ENCODE measurements around the gene DYDC1.
"Not testable (repeated sequence)": the region's sequence is repeated elsewhere in the genome, so short reads cannot be mapped to it uniquely, and the experiment has no call there.

DYDC1 gene

DNA sequence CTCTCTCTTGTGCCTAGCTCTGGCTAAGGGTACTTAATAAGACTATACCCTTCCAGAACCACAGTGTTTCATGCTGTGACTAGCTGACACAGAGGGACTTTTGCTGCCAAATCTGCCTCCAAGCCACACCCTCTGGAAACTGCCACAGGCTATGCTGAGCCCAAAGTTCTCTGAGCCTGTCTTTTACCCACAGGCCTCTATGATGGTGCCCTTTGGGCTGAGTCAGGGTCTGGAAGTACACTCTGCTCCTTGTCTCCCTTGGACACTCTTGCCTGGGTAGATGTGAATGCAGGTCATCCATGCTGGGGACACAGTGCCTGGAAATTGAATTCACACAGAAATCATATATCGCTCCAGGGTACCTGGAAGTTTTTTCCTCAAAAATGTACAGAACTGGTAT lies 22.6 kb downstream of the DYDC1 start:
- no peak for DNase-seq

DNA sequence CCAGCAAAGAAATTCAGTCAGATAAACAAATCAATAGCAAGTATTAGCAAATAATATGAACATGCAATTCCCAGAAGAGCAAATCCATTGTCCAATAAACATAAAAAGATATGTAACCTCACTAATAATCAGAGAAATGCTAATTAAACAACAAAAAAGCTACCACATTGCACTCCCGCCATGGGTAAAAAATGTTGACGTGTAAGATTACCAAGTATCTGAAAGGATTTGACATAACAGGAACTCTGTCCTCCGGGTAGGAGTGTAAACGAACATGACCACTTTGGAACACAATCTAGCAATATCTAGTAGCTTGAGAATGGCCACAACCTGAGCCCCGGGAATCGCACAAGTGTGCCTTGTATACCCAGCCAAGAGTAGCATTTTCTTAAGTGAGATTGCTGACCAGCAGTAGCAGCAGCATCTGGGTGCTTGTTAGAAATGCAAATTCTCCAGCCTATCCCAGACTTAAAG lies 31.6 kb downstream of the DYDC1 start:
- no peak for DNase-seq

GRCh38 chr10:80324086-80324485 lies 32.5 kb downstream of the DYDC1 start:
- DNase-seq: no peak

DNA sequence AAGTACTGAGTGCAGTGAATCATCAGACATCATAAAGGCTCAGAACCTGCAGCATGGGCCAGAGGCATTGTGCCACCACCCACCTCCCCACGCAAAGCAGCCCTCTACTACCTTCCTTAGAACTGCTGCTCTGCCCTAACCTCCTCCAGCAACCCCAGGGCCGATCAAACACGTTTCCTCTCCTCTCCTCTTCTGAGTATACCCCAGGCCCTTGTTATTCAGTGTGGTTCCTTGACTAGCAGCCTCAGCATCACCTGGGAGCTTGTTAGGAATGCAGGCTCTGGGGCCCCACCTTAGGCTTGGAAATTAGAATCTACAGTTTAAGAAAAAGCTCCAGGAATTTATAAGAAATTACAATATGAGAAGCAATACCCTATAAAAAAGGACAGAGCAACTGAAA lies 33.2 kb downstream of the DYDC1 start:
- DNase-seq: no peak

DNA sequence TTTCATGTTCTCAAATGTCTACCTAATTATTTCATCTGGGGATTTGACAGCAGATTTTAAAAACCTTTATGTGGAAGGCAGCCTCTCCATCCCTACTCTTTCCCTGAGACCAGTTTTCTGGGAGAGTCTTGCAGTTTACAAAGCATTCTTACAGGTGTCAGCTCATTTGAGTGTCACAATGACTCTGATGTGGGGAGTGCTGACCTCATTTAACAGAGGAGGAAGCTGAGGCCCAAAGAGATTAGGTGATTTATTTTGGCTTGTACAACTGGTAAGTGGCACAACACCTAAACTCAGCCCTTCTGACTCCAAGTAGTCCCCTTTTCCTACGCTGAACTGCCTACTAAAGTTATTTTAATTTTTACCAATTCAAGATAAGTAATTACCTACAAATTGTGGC lies 33.8 kb downstream of the DYDC1 start:
- DNase-seq: no peak

GRCh38 chr10:80322158-80322557 lies 34.4 kb downstream of the DYDC1 start:
- DNase-seq: no peak

GRCh38 chr10:80321183-80321582 lies 35.4 kb downstream of the DYDC1 start:
- no peak for DNase-seq

GRCh38 chr10:80320377-80320776 lies 36.2 kb downstream of the DYDC1 start:
- DNase-seq: no peak

DNA sequence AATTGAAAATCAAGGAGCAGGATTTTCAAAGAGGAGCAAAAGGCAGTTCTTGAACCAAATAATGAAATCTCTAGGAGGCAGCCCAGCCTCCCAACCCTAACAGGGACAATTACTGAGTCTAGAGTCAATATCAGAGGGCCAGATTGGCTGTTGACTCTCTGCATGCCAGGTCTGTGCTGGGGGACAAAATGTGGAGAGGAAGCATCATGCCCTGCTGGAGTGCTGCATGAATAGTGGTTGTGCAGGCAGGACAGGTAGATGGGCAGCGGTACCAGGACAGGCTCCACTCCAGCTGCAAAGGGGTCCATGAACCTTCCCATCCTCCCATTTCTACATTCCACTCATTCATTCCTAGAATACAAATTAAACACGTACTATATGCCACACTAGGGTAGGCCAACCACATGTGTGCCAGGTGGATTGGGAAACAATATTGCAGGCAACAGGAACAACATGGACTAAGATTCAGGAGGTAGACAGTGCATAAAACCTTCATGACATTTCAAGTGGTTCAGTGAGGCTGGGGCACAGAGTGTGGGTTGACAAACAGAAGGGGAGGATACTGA lies 36.7 kb downstream of the DYDC1 start:
- no peak for DNase-seq

- no peak for DNase-seq
Observed at GRCh38 chr10:80319318-80319717, 37.2 kb downstream of the DYDC1 start.

GRCh38 chr10:80318742-80319141 lies 37.8 kb downstream of the DYDC1 start:
- no peak for DNase-seq

- DNase-seq: no peak
Observed at GRCh38 chr10:80315391-80315790, 41.2 kb downstream of the DYDC1 start.

GRCh38 chr10:80313523-80313922 lies 43.0 kb downstream of the DYDC1 start:
- DNase-seq: no peak

DNA sequence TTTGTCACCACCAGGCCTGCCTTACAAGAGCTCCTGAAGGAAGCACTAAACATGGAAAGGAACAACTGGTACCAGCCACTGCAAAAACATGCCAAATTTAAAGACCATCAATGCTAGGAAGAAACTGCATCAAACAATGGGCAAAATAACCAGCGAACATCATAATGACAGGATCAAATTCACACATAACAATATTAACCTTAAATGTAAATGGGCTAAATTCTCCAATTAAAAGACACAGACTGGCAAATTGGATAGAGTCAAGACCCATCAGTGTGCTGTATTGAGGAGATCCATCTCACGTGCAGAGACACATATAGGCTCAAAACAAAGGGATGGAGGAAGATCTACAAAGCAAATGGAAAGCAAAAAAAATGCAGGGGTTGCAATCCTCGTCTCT lies 50.6 kb downstream of the DYDC1 start:
- not testable (repeated sequence) for DNase-seq

GRCh38 chr10:80296942-80297341 lies 59.6 kb downstream of the DYDC1 start:
- DNase-seq: no peak

- no peak for DNase-seq
Observed at GRCh38 chr10:80292607-80293239, 63.8 kb downstream of the DYDC1 start.

DNA sequence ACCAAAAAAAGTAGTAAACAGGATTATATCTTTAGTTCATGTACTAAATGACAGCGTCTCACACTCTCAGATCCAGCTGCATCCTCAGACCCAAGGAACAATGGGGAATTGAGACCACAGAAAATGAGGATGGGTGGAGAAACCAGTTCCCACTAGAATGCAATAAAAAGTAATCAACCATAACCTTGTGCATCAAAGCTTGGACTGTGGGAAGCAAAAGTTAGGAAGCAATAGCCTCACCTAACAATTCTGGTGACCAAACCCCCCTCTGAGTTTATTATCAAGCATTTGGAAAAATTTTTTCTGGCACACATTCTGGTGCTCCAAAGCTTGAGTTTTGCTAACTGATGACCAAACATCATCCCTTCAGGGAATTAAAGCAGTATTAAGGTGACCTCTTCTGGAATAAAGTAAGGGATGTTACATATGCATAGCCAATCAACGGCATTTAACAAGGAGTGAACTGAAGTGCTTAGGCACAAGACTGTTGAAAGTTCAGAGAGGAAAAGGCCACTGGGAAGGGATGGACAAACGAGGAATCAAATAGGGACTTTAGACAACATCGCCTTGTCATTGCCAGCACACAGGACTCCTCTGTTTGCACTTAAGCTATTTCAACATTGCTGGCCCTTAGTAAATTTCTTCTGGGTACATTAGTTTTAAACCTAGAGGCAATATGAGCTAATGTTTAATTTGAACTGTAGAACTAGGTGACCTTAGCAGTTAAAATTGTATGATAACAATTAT lies 65.9 kb downstream of the DYDC1 start:
- DNase-seq: no peak

DNA sequence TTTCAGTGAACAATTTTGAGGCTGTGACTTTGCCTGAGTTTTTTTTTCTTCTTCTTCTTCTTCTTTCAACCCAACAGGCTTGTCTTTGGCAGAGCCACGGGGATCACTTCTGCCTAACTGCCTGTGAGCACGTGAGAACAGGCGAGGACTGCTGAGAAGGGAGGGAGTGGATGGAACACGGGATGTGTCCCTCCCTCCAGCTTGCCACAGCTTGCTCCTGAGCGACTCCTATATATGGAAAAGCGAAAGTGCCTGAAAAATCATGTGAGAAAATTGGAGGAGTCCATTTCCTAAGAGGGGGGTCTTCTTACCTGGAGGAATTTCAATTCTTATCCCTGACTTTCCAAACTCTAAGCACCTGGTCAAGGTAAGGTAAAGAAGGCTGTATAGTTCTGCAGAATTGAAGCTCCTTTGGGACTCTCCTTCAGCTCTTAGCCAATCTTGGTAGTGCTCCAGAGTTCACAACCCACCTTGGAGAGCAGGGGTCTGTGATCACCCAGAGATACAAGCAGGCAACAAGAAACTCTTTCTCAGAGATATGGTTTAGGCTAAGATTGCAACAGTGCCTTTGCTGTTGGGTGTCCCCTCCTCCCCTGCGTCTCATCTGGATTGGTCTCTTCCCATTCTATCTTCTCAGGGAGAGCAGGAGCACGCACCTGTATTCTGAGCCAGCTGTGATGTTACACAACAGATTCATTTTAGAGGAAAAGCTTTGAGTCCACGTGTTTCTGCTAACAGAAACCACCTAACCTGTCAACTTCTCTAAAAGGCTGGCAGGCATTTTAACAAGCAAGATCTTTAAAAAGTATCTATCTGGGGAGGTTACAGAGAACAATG lies 66.9 kb downstream of the DYDC1 start, which contains the start of gene MAT1A:
Gene MAT1A, minus strand, starts transcription at position 208 of the 837 bp plus-strand sequence. CDS start 235 bp downstream, outside the sequence.
- DNase-seq: no peak

DNA sequence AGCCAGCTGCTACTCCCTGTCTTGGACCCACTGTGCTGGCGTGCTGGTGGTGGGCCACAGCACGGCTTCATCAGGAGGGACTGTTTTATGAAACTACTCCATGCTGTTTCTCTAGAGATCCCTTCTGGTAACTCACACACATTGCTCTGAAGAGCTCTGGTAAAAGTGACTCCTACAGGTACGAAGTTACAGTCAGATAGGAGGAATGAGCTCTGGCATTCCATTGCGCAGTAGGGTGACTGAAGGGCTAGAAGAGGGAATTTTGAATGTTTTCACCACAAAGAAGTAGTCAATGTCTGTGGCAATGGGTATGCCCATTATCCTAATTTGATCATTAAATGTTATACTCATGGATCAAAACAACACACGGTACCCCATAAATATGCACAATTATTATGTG lies 67.7 kb downstream of the DYDC1 start:
- no peak for DNase-seq

All from midbrain (tissue), 1 donor.